Neural cell (in vitro differentiated cells): ENCODE measurements around the gene HFM1.

Experiments used
- REST ChIP-seq: IDR thresholded peaks from 2 replicates; pipeline ENCODE4 v1.6.1; 2012; ENCODE audit warnings: borderline replicate concordance
- TF ChIP-seq, protein P1 (sequence below): fragments of 450-650 bp; IDR thresholded peaks from 2 replicates; pipeline ENCODE4 v1.5.1; 2014; ENCODE audit warnings: antibody characterized with exemption, mild to moderate bottlenecking, moderate library complexity; ENCODE audit not compliant: poor library complexity, severe bottlenecking

DNA sequence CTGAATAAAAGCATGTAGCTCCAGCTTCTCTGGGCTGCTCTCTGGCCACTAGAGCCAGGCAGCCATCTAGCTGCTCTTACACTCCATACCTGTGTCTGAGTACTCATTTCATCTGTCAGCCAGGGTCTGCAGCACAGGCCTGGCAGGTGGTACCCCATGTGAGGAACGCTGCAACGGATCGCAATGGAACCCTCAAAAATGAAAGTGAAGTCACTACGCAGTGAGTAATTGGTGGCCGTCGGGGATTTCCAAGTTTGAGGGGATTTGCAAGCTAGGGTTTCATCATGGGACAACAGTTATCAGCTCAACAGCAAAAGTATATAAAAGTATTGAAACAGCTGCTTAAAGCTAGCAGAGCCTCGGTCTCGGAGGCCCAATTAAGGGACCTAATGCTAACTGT lies 186.7 kb downstream of the HFM1 start:
- TF ChIP-seq, protein P1, sequence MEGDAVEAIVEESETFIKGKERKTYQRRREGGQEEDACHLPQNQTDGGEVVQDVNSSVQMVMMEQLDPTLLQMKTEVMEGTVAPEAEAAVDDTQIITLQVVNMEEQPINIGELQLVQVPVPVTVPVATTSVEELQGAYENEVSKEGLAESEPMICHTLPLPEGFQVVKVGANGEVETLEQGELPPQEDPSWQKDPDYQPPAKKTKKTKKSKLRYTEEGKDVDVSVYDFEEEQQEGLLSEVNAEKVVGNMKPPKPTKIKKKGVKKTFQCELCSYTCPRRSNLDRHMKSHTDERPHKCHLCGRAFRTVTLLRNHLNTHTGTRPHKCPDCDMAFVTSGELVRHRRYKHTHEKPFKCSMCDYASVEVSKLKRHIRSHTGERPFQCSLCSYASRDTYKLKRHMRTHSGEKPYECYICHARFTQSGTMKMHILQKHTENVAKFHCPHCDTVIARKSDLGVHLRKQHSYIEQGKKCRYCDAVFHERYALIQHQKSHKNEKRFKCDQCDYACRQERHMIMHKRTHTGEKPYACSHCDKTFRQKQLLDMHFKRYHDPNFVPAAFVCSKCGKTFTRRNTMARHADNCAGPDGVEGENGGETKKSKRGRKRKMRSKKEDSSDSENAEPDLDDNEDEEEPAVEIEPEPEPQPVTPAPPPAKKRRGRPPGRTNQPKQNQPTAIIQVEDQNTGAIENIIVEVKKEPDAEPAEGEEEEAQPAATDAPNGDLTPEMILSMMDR = no peak
- TF ChIP-seq REST = no peak
